ENCODE measurements around the gene PRLR. TPM values are rescaled to one million over a fixed set of nuclear protein-coding genes. Genes with fewer than 3 reads are reported as not detected.

The PRLR gene
- total RNA-seq, 1 donor from 2014 or later, result 13.3 TPM

DNA sequence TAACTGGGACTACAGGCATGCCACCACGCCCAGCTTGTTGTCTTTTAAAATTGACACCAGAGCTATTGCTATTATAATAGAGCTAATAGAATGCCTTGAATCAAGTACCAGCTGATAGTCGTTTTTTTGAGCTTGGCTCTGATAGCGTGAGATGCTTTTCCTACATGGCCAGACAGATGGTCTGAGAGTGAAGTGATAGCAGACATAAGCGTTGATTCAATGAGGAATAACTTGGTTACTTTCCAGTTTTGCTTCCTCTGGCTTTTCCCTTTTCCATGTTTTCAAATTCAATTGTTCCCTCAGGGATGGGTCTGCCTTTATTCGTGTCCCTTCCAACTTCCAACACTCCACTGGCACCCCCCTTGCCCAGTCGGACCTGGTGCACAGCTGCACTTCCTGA is 197.9 kb downstream of the PRLR start:
- H3K9me3 ChIP-seq, result no peaks in the 10 kb centered on the region
- DNase-seq (ENCODE audit: extremely low spot score in 2 of 2), result no peak
- TF ChIP-seq POLR2A (IDR thresholded peaks at IDR 0.05) (no peak), POLR2AphosphoS5 (IDR thresholded peaks at IDR 0.05; ENCODE audit: insufficient read depth in 1 of 2, low read depth in 1 of 2) (no peak)
- TF ChIP-seq, protein P1, sequence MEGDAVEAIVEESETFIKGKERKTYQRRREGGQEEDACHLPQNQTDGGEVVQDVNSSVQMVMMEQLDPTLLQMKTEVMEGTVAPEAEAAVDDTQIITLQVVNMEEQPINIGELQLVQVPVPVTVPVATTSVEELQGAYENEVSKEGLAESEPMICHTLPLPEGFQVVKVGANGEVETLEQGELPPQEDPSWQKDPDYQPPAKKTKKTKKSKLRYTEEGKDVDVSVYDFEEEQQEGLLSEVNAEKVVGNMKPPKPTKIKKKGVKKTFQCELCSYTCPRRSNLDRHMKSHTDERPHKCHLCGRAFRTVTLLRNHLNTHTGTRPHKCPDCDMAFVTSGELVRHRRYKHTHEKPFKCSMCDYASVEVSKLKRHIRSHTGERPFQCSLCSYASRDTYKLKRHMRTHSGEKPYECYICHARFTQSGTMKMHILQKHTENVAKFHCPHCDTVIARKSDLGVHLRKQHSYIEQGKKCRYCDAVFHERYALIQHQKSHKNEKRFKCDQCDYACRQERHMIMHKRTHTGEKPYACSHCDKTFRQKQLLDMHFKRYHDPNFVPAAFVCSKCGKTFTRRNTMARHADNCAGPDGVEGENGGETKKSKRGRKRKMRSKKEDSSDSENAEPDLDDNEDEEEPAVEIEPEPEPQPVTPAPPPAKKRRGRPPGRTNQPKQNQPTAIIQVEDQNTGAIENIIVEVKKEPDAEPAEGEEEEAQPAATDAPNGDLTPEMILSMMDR (IDR thresholded peaks at IDR 0.05), result no peak
- no peak overlapping the region for H3K4me3 ChIP-seq
- H3K27ac ChIP-seq, result no peak overlapping the region
- intact Hi-C loops (cut with DNase I), result no loop called here
- H3K4me1 ChIP-seq, result no peaks in the 10 kb centered on the region
- no peaks in the 10 kb centered on the region for H3K36me3 ChIP-seq
- no peaks in the 10 kb centered on the region for H3K27me3 ChIP-seq

DNA sequence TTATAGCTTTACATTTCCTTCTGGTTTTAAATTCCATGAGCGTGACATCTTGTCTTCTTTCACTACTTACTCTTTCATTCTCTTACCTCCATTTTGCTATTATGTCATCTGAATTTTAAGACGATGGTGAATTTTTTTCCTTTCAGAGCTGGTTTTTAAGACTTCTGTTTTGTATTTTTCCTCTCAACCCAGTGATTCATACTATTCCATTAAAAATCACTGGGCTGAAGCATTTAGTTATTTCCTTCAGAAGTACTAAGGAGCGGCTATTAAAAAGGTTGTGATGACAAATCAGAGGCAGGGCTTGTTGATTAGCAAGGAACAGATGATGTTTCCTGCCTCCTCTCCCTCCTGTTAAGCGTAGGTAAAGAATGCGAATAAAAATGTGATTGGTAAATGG is 199.0 kb downstream of the PRLR start:
- DNase-seq (ENCODE audit: extremely low spot score in 2 of 2), result no peak
- Histone ChIP-seq H3K4me1 (no peaks in the 10 kb centered on the region), H3K9me3 (no peaks in the 10 kb centered on the region), H3K36me3 (no peaks in the 10 kb centered on the region), H3K27ac (peak overlapping the region; percentile 3), H3K27me3 (no peaks in the 10 kb centered on the region), H3K4me3 (no peak overlapping the region)
- TF ChIP-seq, protein P1 (IDR thresholded peaks at IDR 0.05), result no peak
- no peak for TF ChIP-seq POLR2A (IDR thresholded peaks at IDR 0.05)
- no peak for TF ChIP-seq POLR2AphosphoS5 (IDR thresholded peaks at IDR 0.05; ENCODE audit: insufficient read depth in 1 of 2, low read depth in 1 of 2)
- intact Hi-C loops (cut with DNase I), result no loop called here

DNA sequence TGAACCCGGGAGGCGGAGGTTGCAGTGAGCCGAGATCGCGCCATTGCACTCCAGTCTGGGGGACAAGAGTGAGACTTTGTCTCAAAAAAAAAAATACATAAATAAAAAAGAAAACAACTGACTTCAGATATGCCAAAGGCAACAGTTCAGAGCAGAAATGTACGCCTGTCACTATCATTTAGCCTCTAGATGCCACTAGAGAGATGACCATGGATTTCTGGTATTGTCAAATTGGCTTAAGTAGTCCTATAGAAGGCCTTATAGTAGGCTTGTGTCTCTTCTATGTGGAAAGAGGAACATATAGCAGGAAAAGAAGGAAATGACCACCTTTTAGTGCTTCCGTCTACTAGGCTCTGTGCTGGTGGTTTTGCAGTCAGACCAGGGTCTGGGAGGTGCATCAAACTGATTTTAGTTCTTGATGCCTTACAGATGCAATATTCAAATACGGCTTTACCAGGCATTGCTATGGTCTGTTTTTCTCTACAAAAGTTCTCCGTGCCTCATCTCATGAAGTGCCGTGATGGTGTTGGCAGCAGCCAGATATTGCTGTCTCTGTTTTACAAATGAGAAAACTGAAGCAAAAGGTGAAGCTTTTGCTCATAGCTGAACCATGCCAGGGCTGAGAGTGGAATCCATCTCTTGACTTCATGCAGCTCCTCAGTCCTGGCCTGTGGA is 199.7 kb downstream of the PRLR start:
- DNase-seq (ENCODE audit: extremely low spot score in 2 of 2), result no peak
- Histone ChIP-seq H3K27me3 (no peaks in the 10 kb centered on the region), H3K27ac (peak overlapping the region; percentile 3), H3K9me3 (no peaks in the 10 kb centered on the region), H3K36me3 (no peaks in the 10 kb centered on the region), H3K4me3 (no peak overlapping the region), H3K4me1 (no peaks in the 10 kb centered on the region)
- intact Hi-C loops (cut with DNase I), result no loop called here
- TF ChIP-seq POLR2A (IDR thresholded peaks at IDR 0.05) (no peak), POLR2AphosphoS5 (IDR thresholded peaks at IDR 0.05; ENCODE audit: insufficient read depth in 1 of 2, low read depth in 1 of 2) (no peak)
- TF ChIP-seq, protein P1 (IDR thresholded peaks at IDR 0.05), result no peak

DNA sequence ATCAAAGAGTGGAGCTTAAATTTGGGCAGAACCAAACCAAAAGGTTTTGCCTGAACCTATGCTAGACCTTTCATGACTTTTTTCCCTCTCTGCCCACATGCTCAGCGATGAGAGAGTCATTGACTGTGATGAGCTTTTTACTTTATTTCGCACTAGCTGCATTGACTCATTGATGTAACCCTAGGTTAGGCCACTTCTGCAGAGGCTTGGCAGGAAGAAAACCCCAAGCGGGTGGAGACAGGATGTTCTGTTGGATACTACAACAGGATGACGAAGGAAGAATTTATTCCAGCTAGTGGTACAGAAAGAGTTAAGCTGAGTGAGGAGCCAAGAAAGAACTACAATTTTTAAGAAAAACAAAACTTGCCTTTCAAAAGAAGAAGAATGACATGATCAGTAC is 201.0 kb downstream of the PRLR start:
- Histone ChIP-seq H3K27me3 (no peaks in the 10 kb centered on the region), H3K36me3 (no peaks in the 10 kb centered on the region), H3K9me3 (no peaks in the 10 kb centered on the region), H3K4me3 (no peak overlapping the region), H3K4me1 (no peaks in the 10 kb centered on the region), H3K27ac (no peak overlapping the region)
- intact Hi-C loops (cut with DNase I), result no loop called here
- DNase-seq (ENCODE audit: extremely low spot score in 2 of 2), result no peak
- TF ChIP-seq POLR2AphosphoS5 (IDR thresholded peaks at IDR 0.05; ENCODE audit: insufficient read depth in 1 of 2, low read depth in 1 of 2), result no peak
- TF ChIP-seq, protein P1 (IDR thresholded peaks at IDR 0.05), result no peak
- TF ChIP-seq POLR2A (IDR thresholded peaks at IDR 0.05), result no peak

DNA sequence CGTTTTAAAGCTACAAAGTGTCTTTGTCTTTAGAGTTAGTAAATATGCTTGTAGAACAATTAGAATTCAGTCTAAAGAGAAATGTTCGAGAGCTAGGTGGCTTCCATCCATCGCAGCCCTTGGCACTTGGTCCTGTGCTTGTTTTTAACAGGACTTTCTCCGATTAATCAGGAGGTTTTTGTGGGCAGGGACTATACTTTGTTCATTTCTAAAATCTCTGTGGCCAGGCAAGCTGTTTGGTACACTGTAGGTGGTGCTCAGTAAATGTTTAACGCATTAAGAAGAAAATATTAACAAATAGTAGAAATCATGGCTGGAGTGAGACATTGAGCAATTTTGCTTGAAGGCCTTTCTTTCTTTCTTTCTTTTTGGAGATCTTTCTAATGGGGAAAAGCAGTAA is 203.3 kb downstream of the PRLR start:
- no peak for DNase-seq (ENCODE audit: extremely low spot score in 2 of 2)
- Histone ChIP-seq H3K36me3 (no peaks in the 10 kb centered on the region), H3K4me1 (no peaks in the 10 kb centered on the region), H3K4me3 (no peak overlapping the region), H3K27ac (peak overlapping the region; percentile 23), H3K9me3 (no peaks in the 10 kb centered on the region), H3K27me3 (no peaks in the 10 kb centered on the region)
- TF ChIP-seq POLR2A (IDR thresholded peaks at IDR 0.05), result no peak
- TF ChIP-seq, protein P1 (IDR thresholded peaks at IDR 0.05), result no peak
- no peak for TF ChIP-seq POLR2AphosphoS5 (IDR thresholded peaks at IDR 0.05; ENCODE audit: insufficient read depth in 1 of 2, low read depth in 1 of 2)
- intact Hi-C loops (cut with DNase I), result no loop called here
